Thyroid gland (tissue), 4 donors: ENCODE results near the gene PDIK1L.

Experiments
- CTCF ChIP-seq, 6 experiments: fragments of 200-600 bp in 3 of 6; fragments of 450-650 bp in 3 of 6; sonication (generic) in 3 of 6; IDR thresholded peaks; one replicate each; pipeline ENCODE4 v1.5.1; 2016 to 2019; ENCODE audit warnings: antibody characterized with exemption in 6 of 6, mild to moderate bottlenecking in 2 of 6, inconsistent platforms in 1 of 6, moderate library complexity in 1 of 6
- POLR2A ChIP-seq, 2 donors: fragments of 450-650 bp; IDR thresholded peaks; one replicate each; pipeline ENCODE4 v1.6.1; 2017; ENCODE audit warnings: antibody characterized with exemption in 2 of 2, mild to moderate bottlenecking in 2 of 2, moderate library complexity in 1 of 2

- no peak for TF ChIP-seq POLR2A (IDR thresholded peaks at IDR 0.05)
- no peak for TF ChIP-seq CTCF (IDR thresholded peaks at IDR 0.05)
Measured at GRCh38 chr1:26097696-26098095, 13.9 kb upstream of the PDIK1L start.
